22Rv1 (cell line): Measurements from ENCODE around the gene TMEM271.

Source experiments
- H3K27ac ChIP-seq: fragments of 450-650 bp; 2 replicates; pipeline ENCODE4 v1.5.1; 2017
- ZFX ChIP-seq: fragments of 450-650 bp; IDR thresholded peaks from 2 replicates; pipeline ENCODE4 v1.6.1; 2017; ENCODE audit warnings: antibody characterized with exemption, borderline replicate concordance
- TF ChIP-seq, protein P1 (sequence below): fragments of 450-650 bp; IDR thresholded peaks from 2 replicates; pipeline ENCODE4 v1.5.1; 2017; ENCODE audit warnings: mild to moderate bottlenecking

Gene TMEM271

DNA sequence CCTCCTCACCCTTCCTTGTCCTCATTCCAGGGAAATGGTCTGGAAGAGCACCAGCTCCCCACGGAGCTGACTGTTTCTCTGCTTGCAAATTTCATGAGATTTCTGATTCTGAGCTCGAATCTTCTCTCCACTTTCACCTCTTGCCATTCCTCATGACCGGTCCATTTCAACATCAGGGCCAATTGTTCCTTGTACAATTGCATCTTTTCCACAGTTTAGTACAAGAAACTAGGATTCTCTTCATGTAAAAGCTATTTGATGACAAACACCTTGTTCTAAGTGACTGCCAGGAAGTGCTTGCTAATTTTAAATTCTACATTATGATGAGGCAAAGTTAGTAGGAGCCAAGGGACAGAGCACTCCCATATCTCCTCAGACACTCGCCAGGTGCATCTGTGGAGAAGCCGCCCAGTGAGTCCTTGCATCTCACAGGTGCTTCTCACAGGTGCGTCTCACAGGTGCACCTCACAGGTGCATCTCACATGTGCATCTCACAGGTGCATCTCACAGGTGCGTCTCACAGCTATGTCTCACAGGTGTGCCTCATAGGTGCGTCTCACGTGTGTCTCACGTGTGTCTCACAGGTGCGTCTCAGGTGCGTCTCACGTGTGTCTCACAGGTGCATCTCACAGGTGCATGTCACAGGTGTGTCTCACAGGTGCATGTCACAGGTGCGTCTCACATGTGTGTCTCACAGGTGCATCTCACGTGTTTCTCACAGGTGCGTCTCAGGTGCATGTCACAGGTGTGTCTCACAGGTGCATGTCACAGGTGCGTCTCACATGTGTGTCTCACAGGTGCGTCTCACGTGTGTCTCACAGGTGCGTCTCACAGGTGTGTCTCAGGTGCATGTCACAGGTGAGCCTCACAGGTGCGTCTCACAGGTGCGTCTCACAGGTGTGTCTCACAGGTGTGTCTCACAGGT is 46.2 kb upstream of the TMEM271 start:
- TF ChIP-seq, protein P1, sequence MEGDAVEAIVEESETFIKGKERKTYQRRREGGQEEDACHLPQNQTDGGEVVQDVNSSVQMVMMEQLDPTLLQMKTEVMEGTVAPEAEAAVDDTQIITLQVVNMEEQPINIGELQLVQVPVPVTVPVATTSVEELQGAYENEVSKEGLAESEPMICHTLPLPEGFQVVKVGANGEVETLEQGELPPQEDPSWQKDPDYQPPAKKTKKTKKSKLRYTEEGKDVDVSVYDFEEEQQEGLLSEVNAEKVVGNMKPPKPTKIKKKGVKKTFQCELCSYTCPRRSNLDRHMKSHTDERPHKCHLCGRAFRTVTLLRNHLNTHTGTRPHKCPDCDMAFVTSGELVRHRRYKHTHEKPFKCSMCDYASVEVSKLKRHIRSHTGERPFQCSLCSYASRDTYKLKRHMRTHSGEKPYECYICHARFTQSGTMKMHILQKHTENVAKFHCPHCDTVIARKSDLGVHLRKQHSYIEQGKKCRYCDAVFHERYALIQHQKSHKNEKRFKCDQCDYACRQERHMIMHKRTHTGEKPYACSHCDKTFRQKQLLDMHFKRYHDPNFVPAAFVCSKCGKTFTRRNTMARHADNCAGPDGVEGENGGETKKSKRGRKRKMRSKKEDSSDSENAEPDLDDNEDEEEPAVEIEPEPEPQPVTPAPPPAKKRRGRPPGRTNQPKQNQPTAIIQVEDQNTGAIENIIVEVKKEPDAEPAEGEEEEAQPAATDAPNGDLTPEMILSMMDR, result no peak
- TF ChIP-seq ZFX, result no peak
- H3K27ac ChIP-seq, result no peak overlapping the region

DNA sequence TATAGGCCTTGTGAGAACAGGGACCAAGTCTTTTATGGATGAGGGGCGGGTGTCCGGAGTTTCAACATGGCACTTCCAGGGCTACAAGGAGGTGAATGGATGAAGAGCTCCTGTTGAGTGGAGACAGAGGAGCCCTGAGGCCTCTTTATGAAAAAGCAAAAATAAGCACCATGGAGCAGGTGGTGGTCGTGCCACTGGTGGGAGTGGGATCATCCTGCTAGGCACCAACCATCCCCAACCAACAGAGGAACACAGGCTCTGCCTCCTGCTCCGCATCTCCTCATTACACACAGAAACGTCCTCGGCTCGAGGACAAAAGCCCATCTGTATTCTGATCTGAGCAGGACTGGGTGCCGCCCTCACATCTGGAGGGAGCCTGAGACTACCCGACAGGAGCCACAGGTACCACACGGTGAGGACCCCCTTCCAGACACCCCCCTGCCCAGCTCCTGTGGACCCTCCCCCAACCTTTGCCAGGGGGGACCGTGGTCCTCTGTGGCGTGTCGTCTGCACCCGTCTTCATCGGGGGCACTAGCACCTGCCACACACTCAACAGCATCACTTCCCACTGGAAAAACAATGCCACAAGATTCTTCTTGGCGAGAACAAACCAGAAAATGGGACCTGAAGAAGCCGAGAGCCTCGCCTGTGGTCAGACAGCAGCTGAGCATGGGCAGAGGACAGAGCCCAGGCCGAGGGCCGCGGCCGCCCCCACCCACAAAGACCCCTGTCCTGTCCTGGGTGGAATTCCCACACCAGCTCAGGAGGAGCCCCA is 45.4 kb upstream of the TMEM271 start:
- TF ChIP-seq, protein P1, result no peak
- no peak for TF ChIP-seq ZFX
- H3K27ac ChIP-seq, result no peak overlapping the region

- TF ChIP-seq, protein P1, result no peak
- no peak for TF ChIP-seq ZFX
These were observed 44.8 kb upstream of the TMEM271 start for GRCh38 chr4:620851-621261.

GRCh38 chr4:620201-620600 is 44.1 kb upstream of the TMEM271 start:
- no peak for TF ChIP-seq ZFX
- TF ChIP-seq, protein P1, result no peak
- no peak overlapping the region for H3K27ac ChIP-seq

More at GRCh38 chr4:620851-621261, 44.8 kb upstream of the TMEM271 start:
- no peak overlapping the region for H3K27ac ChIP-seq

GRCh38 chr4:617644-618641 is 41.8 kb upstream of the TMEM271 start:
- no peak for TF ChIP-seq ZFX
- TF ChIP-seq, protein P1, result no peak
- no peak overlapping the region for H3K27ac ChIP-seq

GRCh38 chr4:616911-617643 is 41.0 kb upstream of the TMEM271 start:
- no peak for TF ChIP-seq ZFX
- TF ChIP-seq, protein P1, result no peak

More at GRCh38 chr4:616911-617643, 41.0 kb upstream of the TMEM271 start:
- no peak overlapping the region for H3K27ac ChIP-seq
